ENCODE measurements around the gene THSD4. TPM values are rescaled to one million over a fixed set of nuclear protein-coding genes. Genes with fewer than 3 reads are reported as not detected.

The THSD4 gene
- total RNA-seq, 1 experiment from 2014 or later = 29.3 TPM

DNA sequence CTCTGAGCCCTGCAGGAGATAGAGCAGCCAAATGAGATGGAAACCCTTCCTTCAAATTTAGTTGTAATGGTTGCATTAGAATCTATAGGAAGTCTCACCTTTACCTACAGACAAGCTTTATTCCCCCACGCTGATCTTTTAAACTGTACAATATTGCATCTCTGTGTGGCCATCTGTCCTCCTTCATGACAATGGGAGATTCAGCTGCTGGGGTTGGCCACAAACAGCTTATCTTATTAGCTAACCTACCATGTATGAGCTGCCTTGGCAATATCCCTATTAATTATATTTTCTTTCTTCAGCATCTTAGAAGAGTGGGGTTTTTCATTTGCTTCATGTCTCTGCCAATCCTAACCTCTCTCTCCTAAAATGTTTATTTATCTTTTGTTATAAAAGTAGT is 456.4 kb downstream of the THSD4 start:
- Histone ChIP-seq H3F3A (ENCODE audit: insufficient read depth, low read depth) (peaks cover 5% of the 10 kb centered on the region; the same call in 1 of the 2 replicates), H3K27ac (no peak overlapping the region), H3K9me2 (ENCODE audit: insufficient read depth) (no peaks in the 10 kb centered on the region), H3K4me2 (no peak overlapping the region), H3K4me3 (no peak overlapping the region), H3K36me3 (ENCODE audit: low read depth) (no peaks in the 10 kb centered on the region), H2AFZ (no peak overlapping the region), H4K20me1 (ENCODE audit: insufficient read depth) (no peaks in the 10 kb centered on the region), H3K9me3 (ENCODE audit: insufficient read depth, low read depth) (no peaks in the 10 kb centered on the region), H3K4me1 (replicated peaks; ENCODE audit: insufficient read depth) (peaks cover 9% of the 10 kb centered on the region; the same call in 1 of the 2 replicates), H3K27me3 (ENCODE audit: insufficient read depth, low read depth) (no peaks in the 10 kb centered on the region), H3K79me2 (ENCODE audit: low read depth) (no peaks in the 10 kb centered on the region)
- CTCF ChIA-PET = no interaction called here
- no TSS peak for BruUV-seq (replicated peaks)
- intact Hi-C loops (cut with micrococcal nuclease; ENCODE audit: unreplicated experiment) = no loop called here
- POLR2A ChIA-PET (ENCODE audit: unreplicated experiment) = no interaction called here
- DNase-seq = no peak
- TF ChIP-seq EZH2 (IDR thresholded peaks at IDR 0.05; ENCODE audit: low read depth) = no peak
- TF ChIP-seq, protein P1, sequence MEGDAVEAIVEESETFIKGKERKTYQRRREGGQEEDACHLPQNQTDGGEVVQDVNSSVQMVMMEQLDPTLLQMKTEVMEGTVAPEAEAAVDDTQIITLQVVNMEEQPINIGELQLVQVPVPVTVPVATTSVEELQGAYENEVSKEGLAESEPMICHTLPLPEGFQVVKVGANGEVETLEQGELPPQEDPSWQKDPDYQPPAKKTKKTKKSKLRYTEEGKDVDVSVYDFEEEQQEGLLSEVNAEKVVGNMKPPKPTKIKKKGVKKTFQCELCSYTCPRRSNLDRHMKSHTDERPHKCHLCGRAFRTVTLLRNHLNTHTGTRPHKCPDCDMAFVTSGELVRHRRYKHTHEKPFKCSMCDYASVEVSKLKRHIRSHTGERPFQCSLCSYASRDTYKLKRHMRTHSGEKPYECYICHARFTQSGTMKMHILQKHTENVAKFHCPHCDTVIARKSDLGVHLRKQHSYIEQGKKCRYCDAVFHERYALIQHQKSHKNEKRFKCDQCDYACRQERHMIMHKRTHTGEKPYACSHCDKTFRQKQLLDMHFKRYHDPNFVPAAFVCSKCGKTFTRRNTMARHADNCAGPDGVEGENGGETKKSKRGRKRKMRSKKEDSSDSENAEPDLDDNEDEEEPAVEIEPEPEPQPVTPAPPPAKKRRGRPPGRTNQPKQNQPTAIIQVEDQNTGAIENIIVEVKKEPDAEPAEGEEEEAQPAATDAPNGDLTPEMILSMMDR (conservative IDR thresholded peaks at IDR 0.05) = no peak

DNA sequence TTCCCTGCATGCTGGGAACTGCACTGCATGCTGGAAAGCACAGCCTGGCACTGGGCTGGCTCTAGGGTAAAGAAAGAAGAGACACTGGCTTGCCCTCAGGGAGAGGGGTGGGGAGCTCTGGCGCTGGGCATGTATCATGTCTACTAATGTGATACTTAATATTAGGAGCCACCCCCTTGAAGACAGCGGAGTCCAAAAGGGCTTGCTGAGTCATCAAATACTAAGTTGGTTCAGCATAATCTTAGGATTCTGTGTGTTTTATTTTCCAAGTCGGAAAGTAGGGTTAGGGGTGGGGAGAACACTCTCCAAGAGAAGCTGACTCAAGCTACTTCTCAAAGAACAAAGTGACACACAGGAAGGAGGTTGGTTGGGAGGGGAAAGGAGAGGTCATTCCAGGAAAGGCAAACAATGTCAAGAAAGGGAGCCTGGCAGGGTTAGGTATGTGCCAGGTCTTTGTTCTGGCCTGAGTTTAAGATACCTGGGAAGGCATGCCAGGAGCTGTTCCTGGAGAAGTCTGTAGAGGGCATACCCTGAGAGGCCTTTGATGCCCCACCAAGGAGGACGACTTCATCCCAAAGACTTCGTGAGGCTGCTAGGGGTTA is 457.3 kb downstream of the THSD4 start:
- no peak for TF ChIP-seq EZH2 (IDR thresholded peaks at IDR 0.05; ENCODE audit: low read depth)
- TF ChIP-seq, protein P1 (conservative IDR thresholded peaks at IDR 0.05) = no peak; the same call in 1 of the 2 replicates
- Histone ChIP-seq H3K27me3 (ENCODE audit: insufficient read depth, low read depth) (no peaks in the 10 kb centered on the region), H4K20me1 (ENCODE audit: insufficient read depth) (no peaks in the 10 kb centered on the region), H3K4me1 (replicated peaks; ENCODE audit: insufficient read depth) (peaks cover 9% of the 10 kb centered on the region; the same call in 1 of the 2 replicates), H3K79me2 (ENCODE audit: low read depth) (no peaks in the 10 kb centered on the region), H3F3A (ENCODE audit: insufficient read depth, low read depth) (peaks cover 5% of the 10 kb centered on the region; the same call in 1 of the 2 replicates), H3K4me3 (no peak overlapping the region), H3K9me2 (ENCODE audit: insufficient read depth) (no peaks in the 10 kb centered on the region), H3K4me2 (0 out of 2 replicates have a peak overlapping the region, but pooled peaks have one; percentile 23), H3K9me3 (ENCODE audit: insufficient read depth, low read depth) (no peaks in the 10 kb centered on the region), H3K27ac (peak overlapping the region; percentile 26; the same call in 1 of the 2 replicates), H3K36me3 (ENCODE audit: low read depth) (no peaks in the 10 kb centered on the region), H2AFZ (no peak overlapping the region)
- POLR2A ChIA-PET (ENCODE audit: unreplicated experiment) = interaction anchor here (0.6 kb wide), 2 partner anchors 189 to 227 kb away, joined by 3 read pairs; no protein-coding TSS in a partner anchor
- peak; percentile 33 to 57 for DNase-seq
- BruUV-seq (replicated peaks) = no TSS peak
- CTCF ChIA-PET = interaction anchor here (0.6 to 0.8 kb wide), 2 partner anchors 120 to 140 kb away, joined by 3 to 5 read pairs; no protein-coding TSS in a partner anchor
- intact Hi-C loops (cut with micrococcal nuclease; ENCODE audit: unreplicated experiment) = no loop called here

DNA sequence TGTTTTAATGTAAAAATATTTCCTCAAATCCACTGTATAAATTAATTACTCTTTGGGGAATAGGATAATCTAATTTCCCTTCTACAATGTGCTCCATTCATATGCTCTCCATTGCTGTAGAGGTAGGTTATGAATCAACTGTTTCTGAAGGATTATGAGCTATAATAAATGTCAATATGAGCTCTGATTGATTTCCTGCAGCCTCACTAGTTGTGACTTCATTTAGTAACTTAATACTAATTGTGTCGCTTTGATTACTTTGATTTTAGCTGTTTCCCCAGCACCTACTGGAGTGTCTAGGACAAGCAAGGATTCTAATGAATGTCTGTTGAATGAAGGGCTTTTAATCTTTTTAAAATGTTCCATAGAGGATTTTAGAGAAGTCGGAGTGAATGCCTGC is 458.3 kb downstream of the THSD4 start:
- H3K36me3 ChIP-seq (ENCODE audit: low read depth) = no peaks in the 10 kb centered on the region
- CTCF ChIA-PET = no interaction called here
- no peaks in the 10 kb centered on the region for H3K9me3 ChIP-seq (ENCODE audit: insufficient read depth, low read depth)
- H3K4me1 ChIP-seq (replicated peaks; ENCODE audit: insufficient read depth) = peaks cover 9% of the 10 kb centered on the region; the same call in 1 of the 2 replicates
- H3F3A ChIP-seq (ENCODE audit: insufficient read depth, low read depth) = peaks cover 5% of the 10 kb centered on the region; the same call in 1 of the 2 replicates
- POLR2A ChIA-PET (ENCODE audit: unreplicated experiment) = no interaction called here
- intact Hi-C loops (cut with micrococcal nuclease; ENCODE audit: unreplicated experiment) = no loop called here
- BruUV-seq (replicated peaks) = no TSS peak
- no peaks in the 10 kb centered on the region for H4K20me1 ChIP-seq (ENCODE audit: insufficient read depth)
- no peaks in the 10 kb centered on the region for H3K27me3 ChIP-seq (ENCODE audit: insufficient read depth, low read depth)
- no peak for DNase-seq
- no peak overlapping the region for H3K4me2 ChIP-seq
- TF ChIP-seq, protein P1 (conservative IDR thresholded peaks at IDR 0.05) = no peak
- no peak for TF ChIP-seq EZH2 (IDR thresholded peaks at IDR 0.05; ENCODE audit: low read depth)
- H3K9me2 ChIP-seq (ENCODE audit: insufficient read depth) = no peaks in the 10 kb centered on the region
- no peaks in the 10 kb centered on the region for H3K79me2 ChIP-seq (ENCODE audit: low read depth)
- H3K4me3 ChIP-seq = no peak overlapping the region
- H3K27ac ChIP-seq = no peak overlapping the region
- H2AFZ ChIP-seq = no peak overlapping the region
